Peyer's patch (tissue), 4 donors: ENCODE data around the gene CRTC1.
"Not testable (repeated sequence)": the region's sequence is repeated elsewhere in the genome, so short reads cannot be mapped to it uniquely, and the experiment has no call there.

ENCODE experiments used
- CTCF ChIP-seq, 6 experiments: fragments of 450-650 bp in 4 of 6; fragments of 200-600 bp in 2 of 6; sonication (generic) in 1 of 6; IDR thresholded peaks; one replicate each; pipeline ENCODE4 v1.5.1; 2017 to 2019; ENCODE audit warnings: antibody characterized with exemption in 6 of 6, mild to moderate bottlenecking in 3 of 6, moderate library complexity in 1 of 6
- POLR2A ChIP-seq, 2 donors: fragments of 450-650 bp; IDR thresholded peaks; one replicate each; pipeline ENCODE4 v1.5.1; 2017; ENCODE audit warnings: antibody characterized with exemption in 2 of 2, mild to moderate bottlenecking in 2 of 2, moderate library complexity in 2 of 2

DNA sequence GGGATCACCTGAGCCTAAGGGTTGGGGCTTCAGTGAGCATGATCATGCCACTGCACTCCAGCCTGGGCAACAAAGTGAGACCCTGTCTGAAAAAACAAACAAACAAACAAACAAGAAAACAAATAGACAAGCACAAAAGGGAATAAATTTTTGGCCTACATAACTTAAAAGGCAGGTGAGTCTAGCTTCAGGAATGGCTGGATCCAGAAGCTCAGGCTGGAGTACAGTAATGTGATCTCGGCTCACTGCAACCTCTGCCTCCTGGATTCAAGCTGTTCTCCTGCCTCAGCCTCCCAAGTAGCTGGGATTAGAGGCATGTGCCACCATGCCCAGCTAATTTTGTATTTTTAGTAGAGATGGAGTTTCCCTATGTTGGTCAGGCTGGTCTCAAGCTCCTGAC is 3.3 kb upstream of the CRTC1 start:
- TF ChIP-seq CTCF, POLR2A (IDR thresholded peaks at IDR 0.05): not testable (repeated sequence)
